Umbilical cord (tissue), 1 donor: Measurements from ENCODE around the gene GPR82. TPM values are rescaled to one million over a fixed set of nuclear protein-coding genes. Genes with fewer than 3 reads are reported as not detected.

Experiments
- total RNA-seq: library from RNA; depleted of rRNA; stranded (reverse); fragments of >200 nt; gene quantifications from one replicate; pipeline ENCODE4 v1.2.3, GENCODE V29; 2014; ENCODE audit warnings: low replicate concordance; ENCODE audit not compliant: insufficient read depth

The GPR82 gene
- total RNA-seq, 1 donor from 2014 or later, result 0.72 TPM

Other genes starting within 250 kb of the GPR82 start
- gene GPR34, start 35.2 kb upstream of the GPR82 start, total RNA-seq, result 44.5 TPM
- gene CASK, start 199.4 kb downstream of the GPR82 start, total RNA-seq, result 87.6 TPM